ENCODE results near the gene ADAMTSL2.

GRCh38 chr9:133558191-133559126 is 24.0 kb downstream of the ADAMTSL2 start:
- TF ChIP-seq, protein P1, sequence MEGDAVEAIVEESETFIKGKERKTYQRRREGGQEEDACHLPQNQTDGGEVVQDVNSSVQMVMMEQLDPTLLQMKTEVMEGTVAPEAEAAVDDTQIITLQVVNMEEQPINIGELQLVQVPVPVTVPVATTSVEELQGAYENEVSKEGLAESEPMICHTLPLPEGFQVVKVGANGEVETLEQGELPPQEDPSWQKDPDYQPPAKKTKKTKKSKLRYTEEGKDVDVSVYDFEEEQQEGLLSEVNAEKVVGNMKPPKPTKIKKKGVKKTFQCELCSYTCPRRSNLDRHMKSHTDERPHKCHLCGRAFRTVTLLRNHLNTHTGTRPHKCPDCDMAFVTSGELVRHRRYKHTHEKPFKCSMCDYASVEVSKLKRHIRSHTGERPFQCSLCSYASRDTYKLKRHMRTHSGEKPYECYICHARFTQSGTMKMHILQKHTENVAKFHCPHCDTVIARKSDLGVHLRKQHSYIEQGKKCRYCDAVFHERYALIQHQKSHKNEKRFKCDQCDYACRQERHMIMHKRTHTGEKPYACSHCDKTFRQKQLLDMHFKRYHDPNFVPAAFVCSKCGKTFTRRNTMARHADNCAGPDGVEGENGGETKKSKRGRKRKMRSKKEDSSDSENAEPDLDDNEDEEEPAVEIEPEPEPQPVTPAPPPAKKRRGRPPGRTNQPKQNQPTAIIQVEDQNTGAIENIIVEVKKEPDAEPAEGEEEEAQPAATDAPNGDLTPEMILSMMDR (IDR thresholded peaks at IDR 0.05), result no peak
- no peak for TF ChIP-seq EP300 (IDR thresholded peaks at IDR 0.05)
- TF ChIP-seq POLR2A (IDR thresholded peaks at IDR 0.05; ENCODE audit: low read depth), result no peak
- no peak for TF ChIP-seq POLR2AphosphoS5 (IDR thresholded peaks at IDR 0.05)
